HT-29 (cell line): ENCODE results near the gene MAGI2. TPM values are rescaled to one million over a fixed set of nuclear protein-coding genes. Genes with fewer than 3 reads are reported as not detected.

Experiments used
- DNase-seq: peaks from one replicate; pipeline ENCODE4 v3.0.0-alpha.2; 2015; ENCODE audit warnings: low spot score
- total RNA-seq: library from RNA; depleted of rRNA; stranded (reverse); fragments of >200 nt; shearing (Covaris generic); gene quantifications from 2 replicates; pipeline ENCODE4 v1.2.3, GENCODE V29; 2014

Gene MAGI2
- total RNA-seq, 1 experiment from 2014 or later, result 0.23 TPM

DNA sequence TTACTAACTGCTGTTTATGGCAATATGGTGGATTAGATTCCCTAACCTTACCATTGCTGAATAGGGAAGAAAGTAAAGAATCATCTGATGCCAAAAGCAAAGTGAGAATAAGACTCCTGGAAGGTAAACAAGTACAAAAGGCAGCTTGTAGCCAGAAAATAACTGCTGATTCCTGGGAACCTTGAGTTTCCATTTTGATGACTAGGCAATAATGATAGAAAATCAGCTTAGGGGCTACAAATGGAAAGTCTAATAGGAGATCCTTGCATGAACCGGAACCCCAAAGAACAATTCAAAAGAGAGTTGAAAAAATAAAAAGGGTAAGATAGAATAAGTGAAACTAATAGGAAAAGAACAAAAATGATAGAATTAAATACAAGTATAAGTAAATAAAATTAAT is 1338.5 kb downstream of the MAGI2 start:
- no peak for DNase-seq

DNA sequence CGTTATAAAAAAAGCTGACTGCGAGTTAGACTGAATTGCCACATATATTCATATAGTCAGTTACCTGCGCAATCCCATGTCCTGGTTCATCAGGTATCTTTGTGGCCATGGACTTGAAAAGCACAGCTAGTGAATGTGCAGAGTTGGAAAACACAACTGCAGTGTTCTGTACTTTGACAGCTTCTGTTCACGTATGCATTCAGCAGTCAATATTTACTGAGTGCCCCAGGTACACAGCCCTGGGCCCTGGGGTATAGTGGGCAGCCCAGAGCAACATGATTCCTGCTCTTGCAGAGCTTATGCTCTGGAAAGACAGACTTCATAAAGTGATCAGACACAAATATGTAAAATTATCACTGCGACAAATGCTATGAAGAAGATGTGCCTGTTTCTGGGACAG is 1341.0 kb downstream of the MAGI2 start:
- no peak for DNase-seq

DNA sequence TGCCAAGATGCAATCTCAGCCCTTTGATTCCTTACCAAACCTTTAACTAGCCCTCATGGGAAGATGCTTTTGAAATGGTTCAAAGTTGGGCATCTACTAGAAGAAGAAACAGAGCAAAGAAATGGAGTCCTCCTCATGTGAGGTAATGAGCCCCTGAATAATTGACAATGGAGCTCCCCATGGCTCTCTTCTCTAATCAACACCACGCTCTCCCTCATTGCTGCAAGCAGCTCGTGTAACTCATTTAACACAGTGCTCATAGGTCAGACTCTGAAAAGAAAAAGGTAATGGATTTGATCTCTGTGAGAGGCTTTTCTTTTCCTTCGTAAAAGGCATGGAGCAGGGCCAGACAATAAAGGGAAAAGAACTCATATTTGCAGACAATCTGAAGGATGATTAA is 1342.1 kb downstream of the MAGI2 start:
- DNase-seq, result no peak

DNA sequence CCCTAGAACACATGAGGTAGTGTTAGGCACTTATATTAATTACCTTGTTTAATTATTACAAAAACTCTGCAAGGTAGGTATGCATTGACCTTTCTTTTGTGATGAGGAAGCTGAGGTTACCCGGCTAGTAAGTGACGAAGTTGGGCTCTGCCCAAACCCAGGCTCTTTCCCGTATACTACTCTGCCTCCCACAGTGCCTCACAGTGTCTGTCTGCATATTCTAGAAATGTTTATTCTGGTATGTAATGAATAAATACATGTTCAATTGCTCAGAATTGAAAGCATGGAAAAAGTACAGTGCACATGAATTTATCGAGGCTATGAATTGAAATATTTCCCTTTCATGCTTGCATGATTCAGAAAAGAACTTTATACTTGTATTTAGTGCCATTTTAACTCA is 1350.0 kb downstream of the MAGI2 start:
- no peak for DNase-seq

DNA sequence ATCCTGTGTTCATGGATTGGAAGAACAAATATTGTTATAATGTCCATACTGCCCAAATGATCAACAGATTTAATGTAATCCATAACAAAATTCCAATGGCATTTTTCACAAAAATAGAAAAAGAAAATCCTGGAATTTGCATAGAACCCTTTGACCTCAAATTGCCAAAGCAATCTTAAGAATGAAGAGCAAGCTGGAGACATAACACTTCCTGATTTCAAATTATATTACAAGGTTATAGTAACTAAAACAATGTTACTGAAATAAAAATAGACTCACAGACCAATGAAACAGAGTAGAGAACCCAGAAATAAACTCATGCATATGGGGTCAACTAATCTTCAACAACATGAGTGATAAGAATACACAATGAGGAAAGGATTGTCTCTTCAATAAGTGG is 1352.4 kb downstream of the MAGI2 start:
- DNase-seq, result no peak

DNA sequence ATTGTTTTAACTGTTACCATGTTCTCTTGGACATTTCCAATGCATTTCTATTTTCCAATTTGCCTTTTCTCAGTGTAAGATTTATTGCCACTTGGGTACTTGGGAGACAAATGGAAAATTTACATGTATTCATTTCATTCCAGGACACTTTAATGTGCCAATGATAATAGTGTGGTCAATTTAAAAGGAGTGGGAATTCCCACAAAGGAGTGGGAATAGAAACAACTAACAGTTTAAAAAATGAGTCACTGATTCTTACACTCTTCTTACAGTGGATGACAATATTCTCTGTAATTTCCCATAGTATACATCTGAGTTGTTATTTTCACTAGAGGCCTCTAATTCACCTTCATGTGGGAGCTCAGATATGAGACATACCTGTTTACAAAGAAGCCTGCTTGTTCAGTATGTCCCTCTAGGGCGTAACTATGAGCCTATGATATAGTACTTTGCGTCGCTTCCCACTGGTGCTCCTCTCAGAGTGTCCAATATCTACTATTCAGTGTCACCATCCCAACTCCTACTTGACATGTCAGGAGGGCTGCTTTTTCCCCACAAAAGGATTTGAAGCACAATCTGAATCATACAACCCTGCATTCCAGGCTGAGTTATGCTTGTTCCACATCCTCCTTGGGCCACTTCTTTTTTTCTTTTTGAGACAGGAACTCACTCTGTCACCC is 1353.6 kb downstream of the MAGI2 start:
- no peak for DNase-seq

DNA sequence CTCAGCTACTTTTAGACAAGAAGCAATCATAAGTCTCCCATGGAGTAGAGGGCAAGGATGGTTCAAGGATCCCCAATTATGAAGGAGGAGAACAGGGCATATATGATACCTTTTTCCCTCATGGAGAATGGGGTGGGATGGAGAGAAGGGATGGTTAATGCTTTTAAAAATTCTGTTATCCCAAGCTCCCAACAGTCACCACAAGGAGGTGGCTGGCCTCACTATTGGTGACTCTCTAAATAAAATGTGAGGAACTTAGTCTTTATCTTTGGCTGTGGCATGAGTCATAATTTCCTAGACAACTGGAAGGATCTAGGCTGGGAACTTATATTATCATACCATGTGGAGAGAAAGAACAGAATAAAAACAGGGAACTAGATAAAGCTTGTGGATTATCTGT is 1357.9 kb downstream of the MAGI2 start:
- no peak for DNase-seq

DNA sequence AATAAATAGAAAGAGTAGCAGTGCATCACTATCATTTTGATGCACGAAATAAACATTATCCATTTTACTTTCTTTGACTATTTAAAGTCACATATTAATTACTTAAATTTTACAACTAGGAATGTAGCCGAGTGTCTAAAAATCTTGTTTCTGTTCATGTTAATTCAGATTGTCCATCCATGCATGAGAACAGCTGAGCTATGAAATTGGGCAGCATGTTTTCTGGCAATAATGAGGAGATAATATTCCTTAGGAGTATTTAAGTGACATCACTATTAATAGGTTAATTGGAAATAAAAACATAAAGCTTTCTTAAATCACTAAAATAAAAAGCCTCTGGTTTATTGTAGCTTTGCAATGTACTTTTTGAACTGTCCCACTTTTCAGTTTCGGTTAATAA is 1361.1 kb downstream of the MAGI2 start:
- DNase-seq, result no peak

DNA sequence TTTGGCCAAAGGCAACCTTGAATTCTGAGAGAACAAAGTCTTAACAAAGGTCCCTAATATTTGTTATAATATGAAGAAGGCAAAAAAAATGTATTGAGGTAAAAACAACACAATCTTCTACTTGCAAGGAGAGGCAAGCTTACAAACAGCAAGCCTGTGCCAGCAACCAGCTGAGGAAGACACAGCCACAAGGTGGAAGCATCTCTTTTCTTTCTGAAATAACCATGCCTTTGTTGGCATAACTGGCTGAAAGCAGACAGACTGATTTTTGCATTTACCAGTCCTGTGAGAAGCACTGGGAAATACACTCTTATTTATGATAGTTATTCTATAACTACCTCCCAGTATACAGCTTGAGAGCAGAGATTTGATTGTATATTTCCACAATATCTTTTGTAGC is 1362.9 kb downstream of the MAGI2 start:
- no peak for DNase-seq

DNA sequence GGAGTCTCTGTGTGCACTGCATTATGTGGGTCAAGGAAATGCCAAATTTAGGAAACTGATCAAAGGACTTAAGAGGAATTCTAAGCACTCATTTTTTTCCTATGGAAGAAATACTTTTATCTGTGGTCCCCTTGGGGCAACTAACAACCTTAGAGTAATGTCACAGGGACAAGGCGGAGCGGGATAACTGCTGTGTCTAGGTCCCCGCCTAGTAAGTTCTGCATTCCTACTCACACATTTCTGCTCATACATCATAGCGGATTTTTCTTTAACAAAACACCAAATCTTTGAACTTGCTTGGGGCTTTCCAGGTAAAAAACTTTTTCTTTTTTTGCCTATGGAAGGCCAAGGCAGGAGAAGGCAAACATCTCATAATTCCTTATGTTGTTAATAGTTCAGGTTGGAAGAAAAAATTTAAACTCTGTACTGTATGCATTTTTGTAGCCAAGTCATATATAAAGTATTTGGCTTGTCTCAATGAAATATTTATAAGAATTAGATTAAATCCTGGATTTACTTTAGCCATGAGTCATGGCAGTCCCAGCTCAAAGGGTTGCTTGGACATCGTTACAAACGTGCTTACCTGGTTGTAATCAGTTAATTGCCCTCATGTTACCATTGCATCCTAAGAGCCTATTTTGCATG is 1369.9 kb downstream of the MAGI2 start:
- DNase-seq, result no peak

DNA sequence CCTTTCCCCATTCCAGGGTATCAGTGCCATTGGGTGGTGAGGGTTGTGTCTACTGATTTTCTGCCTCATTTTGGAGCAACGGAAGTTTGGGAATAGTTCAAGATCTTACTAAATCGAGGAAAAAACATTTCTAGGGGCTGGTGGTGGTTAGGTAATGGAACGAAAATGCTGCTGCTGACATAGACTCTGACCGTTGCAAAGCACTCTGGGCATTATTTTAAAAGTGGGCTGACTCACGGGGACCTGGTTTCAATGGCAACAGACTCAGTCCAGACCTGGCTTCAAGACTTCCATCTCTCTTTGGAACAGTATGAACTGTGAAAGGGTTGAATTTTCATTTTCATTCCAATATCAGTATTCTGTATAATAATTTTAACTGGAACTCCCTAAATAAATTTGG is 1370.9 kb downstream of the MAGI2 start:
- no peak for DNase-seq

DNA sequence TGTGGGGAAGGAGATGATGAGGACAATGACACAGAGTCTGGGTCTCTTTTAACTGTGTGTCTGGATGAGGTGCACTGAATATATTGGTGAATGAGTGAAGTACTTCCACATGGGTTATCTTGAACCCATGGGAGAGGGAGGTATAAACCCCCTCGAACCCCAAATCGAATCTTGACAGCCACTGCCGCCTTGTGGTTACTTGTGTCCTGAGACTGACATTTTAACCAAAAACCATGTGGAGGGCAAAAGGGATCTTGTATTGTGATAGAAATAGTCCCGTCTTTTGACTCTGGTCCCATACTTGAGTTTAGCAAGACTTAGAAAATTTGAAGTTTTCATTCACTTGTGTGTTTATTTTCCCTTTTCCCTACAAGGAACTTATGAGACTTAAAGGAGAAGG is 1371.6 kb downstream of the MAGI2 start:
- peak; percentile 22 for DNase-seq

DNA sequence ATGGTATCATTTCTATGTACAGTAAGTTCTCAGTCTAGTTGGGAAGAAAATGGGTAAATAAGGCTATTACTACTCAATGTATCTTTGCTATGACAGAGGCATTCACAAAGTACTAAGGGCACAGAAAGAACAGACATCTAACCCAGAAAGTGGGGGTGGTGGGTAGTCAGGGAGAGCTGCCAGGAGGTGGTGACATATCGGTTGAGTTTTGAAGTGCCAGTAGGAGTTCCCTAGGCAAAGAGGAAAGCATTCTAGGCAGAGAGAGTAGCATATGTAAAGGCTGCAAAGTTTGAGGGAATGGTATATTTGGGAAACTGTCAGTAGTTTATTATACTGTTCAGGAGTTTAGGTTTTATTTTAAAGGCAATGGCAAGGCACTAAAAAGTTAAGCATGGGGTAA is 1372.1 kb downstream of the MAGI2 start:
- no peak for DNase-seq

DNA sequence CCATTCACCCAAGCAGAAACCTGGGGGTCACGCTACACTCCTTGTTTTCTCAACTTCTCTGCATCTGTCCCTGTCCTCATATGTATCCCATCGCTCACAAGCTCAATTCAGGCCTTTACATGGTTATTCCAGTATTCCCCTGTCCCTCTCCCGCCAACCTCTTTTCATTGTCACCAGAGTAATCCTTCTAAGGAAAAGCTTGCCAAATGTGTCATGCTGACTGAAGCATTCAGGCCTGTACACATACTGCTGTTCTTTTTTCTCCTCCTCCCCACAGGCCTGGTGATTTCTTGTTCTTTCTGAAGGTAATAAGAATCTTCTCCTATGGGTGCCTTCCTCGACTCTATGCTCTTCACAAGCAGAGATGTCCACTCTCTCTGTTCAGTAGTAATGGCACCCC is 1372.7 kb downstream of the MAGI2 start:
- DNase-seq, result no peak

DNA sequence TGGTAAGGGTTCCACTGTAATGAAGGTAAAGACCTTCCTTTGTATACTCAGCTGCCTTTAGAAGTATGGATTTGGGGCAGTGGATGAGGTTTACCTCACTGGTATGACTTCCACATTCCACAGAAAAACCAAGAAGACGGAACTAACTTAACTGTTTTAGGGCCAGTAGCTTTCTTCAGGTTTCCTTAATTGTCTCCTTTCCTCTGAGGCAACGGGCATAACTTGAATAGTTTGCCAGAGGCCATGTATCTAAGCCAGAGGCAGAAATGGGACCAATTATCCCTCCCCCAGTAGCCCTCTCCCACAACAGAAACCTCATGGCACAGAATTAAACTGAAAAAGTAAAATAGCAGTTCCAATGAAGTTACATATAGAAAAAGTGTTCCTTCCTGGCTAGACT is 1373.2 kb downstream of the MAGI2 start:
- DNase-seq, result no peak

DNA sequence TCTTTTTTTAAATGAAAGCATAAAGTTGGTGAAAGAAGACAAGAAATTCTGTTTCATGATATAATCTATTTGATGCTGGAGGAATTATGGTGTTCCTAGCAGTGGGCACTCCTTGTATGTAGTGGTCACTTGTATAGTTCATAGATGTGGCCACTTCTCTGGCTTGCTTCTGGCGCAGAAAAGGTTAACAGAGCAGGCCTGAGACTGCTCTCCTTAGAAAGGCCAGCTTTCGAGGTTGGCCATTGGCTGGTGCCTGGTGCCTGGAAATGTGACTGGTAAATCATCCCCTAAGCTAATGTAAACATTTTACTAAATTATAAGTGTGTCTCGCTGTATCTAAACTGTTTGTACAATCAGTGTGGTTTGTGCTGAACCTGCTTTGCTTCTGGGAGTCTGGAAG is 1378.8 kb downstream of the MAGI2 start:
- no peak for DNase-seq

DNA sequence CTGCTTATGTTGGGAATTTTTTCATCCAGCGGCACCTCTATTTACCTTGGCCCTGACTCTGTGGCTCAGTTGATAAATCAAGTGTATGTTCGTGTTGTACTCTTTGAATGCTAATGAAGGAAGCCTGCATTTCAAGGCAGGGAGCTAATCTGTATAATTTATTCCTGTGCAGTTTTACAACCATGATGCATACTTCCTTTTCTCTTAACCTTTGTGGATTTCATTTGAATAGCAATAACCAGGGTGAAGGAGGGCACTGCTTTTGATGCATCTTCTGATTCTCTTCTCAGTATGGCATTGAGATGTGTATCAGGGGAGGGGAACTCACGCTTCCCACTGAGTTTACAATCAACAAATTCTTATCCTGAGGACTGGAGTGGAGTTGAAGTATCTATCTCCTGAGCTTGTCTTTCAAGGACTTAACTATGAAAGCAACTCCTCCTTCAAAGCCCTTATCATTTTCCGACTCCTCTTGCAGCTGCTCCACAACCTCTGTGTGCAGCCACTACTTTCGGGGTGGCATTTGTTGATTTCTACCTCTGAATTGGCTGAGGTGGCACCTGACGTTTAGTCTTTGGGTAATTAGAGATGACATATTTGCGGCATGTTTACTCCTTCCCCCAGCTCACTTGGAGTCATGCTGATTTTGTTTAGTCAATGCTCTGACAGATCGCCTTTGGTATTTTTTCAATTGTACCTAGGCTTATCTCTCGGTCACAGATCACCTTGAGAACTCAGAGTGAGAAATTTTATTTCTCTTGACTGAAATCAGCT is 1379.7 kb downstream of the MAGI2 start:
- DNase-seq, result no peak

DNA sequence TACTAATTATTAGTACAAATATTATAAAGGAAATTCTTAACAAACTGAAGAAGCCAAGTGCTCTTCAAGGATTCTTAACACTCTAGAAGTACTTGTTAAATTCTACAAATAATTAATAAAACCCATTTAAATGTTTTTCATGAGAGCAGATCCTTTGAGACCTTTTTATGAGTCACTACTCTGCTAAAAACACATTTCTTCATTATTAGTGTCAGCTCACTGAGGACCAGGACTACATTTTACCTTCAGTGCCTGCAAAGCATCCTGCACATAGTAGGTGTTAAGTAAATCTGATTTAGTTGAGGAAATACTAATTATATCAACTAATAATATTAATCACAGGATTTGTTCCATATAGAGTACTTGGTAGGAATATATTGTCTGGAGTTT is 1381.3 kb downstream of the MAGI2 start:
- DNase-seq, result no peak

DNA sequence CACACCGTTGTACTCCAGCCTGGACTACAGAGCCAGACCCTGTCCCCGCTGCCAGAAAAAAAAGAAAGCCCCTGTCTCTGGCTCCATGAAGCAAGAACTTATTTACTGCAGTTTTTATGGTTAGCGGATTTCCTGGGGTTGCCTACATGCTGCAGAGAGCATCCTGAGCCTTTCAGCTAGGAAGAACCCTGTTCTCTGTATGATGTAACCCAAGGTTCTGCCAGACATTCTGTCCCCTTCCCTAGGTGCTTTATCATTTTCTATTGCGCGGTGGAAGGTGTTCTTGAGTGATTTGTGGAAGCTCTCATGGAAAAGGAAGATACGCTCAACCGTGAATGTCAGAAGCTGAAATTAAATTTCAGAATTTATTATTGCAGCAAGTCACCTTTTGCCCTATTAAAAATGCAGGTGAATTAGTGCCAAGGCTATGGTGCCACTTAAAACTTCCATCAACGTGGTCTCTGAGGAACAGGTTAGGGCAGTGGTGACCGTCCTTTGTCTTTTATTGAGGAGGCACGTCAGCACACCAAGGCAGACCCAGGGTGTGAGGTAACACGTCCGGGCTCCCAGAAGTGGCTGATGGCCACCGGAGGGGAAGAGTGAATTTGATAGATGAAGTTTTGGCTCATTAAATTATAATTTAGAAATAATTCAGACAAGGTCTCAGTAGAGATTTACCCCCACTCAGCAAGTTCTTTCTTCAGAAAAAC is 1381.8 kb downstream of the MAGI2 start:
- no peak for DNase-seq

DNA sequence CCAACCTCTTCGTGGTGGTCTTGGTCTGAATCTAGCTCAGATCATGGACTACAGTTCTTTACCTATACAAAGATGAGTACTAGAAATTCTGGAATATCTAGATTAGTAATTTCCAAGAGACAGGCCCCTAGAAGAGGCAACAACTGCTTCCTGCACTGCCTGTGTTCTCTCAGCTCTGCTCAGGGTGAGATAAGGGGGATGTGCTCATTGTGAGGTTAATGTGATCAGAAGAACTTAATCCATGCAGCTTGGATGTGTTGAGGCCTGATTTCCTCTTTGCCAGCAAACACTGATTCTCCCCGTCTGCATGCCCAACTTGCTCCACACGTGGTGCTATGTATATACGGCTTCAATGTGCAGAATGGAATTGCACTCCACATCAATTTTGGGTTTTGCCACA is 1386.9 kb downstream of the MAGI2 start:
- DNase-seq, result no peak

DNA sequence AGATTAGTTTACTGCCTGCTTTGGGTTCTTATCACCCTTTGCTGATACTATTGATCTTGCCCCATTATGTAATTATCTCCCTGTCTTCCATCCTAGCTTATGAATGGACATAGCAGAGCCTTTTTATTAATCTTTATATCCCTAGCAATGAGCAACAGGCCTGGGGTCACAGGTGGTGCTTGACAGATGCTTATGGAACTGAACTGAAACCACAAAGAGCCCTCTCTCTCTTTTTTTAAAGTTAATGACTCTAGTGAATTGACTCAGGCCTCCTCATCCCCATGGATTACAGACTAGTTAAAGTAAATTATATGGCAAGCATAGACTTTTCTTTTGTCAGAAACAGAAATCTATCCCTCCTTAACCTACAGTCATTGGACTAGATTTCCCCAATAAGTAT is 1389.7 kb downstream of the MAGI2 start:
- DNase-seq, result no peak

DNA sequence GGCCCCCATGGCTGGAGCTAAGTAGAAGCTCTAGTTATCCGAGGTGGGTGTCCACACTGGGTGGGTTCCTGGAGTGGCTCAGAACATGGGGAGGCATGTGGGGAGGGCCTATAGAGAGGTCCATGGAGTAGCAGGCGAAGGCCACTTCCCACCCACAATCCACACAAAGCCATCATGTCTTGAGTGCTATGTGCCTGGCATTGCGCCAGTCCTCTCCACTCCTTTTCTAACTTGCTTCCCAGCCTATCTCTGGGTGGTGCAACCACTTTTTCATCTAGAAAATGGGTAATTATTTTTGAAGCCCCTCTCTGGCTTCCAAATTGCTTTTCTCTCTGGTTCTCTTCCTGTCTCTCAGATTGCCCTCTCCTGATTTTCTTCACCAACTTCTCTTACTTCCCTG is 1391.3 kb downstream of the MAGI2 start:
- no peak for DNase-seq
